GM23338 (cell line): ENCODE data around the gene MEIOC. TPM values are rescaled to one million over a fixed set of nuclear protein-coding genes. Genes with fewer than 3 reads are reported as not detected.

Experiments used
- ATAC-seq: fragments of 200-7000 bp; cut with Tn5 transposase; 3 replicates; pipeline ENCODE4 v1.9.1; 2020
- DNase-seq: peaks from one replicate; pipeline ENCODE4 v3.0.0-alpha.2; 2015; ENCODE audit warnings: low spot score
- H2AFZ ChIP-seq: fragments of 200-600 bp; sonication (generic); 2 replicates; pipeline ENCODE4 v1.8.0; 2016; ENCODE audit warnings: antibody characterized with exemption, mild to moderate bottlenecking, moderate library complexity
- H3F3A ChIP-seq: fragments of 200-600 bp; sonication (generic); replicated peaks from 2 replicates; pipeline ENCODE4 v1.8.0; 2017; ENCODE audit warnings: antibody characterized with exemption, mixed run types, low read depth
- H3K27ac ChIP-seq: fragments of 200-600 bp; sonication (generic); 2 replicates; pipeline ENCODE4 v1.6.1; 2016; ENCODE audit warnings: low read depth
- H3K27me3 ChIP-seq: fragments of 200-600 bp; sonication (generic); 2 replicates; pipeline ENCODE4 v1.8.0; 2016; ENCODE audit warnings: mild to moderate bottlenecking, mixed run types, moderate library complexity; ENCODE audit not compliant: insufficient read depth
- H3K36me3 ChIP-seq: fragments of 200-600 bp; sonication (generic); 2 replicates; pipeline ENCODE4 v1.8.0; 2016; ENCODE audit warnings: mild to moderate bottlenecking; ENCODE audit not compliant: insufficient read depth
- H3K4me1 ChIP-seq: fragments of 200-600 bp; sonication (generic); 2 replicates; pipeline ENCODE4 v1.8.0; 2016; ENCODE audit warnings: mild to moderate bottlenecking, moderate library complexity; ENCODE audit not compliant: insufficient read depth
- H3K4me2 ChIP-seq: fragments of 200-600 bp; sonication (generic); 2 replicates; pipeline ENCODE4 v1.7.1; 2017; ENCODE audit warnings: mixed run types
- H3K4me3 ChIP-seq: fragments of 200-600 bp; sonication (generic); 2 replicates; pipeline ENCODE4 v1.6.1; 2016; ENCODE audit warnings: mixed run types
- H3K79me2 ChIP-seq: fragments of 200-600 bp; sonication (generic); replicated peaks from 2 replicates; pipeline ENCODE4 v1.8.0; 2017; ENCODE audit warnings: mild to moderate bottlenecking; ENCODE audit not compliant: insufficient read depth
- H3K9me2 ChIP-seq: fragments of 200-600 bp; sonication (generic); 2 replicates; pipeline ENCODE4 v1.8.0; 2017; ENCODE audit not compliant: insufficient read depth
- H4K20me1 ChIP-seq: fragments of 200-600 bp; sonication (generic); replicated peaks from 2 replicates; pipeline ENCODE4 v1.8.0; 2017; ENCODE audit warnings: mild to moderate bottlenecking; ENCODE audit not compliant: insufficient read depth
- H3K27ac Mint-ChIP-seq: 2 replicates; pipeline ENCODE4 v1.8.0; 2020; ENCODE audit warnings: inconsistent platforms, mild to moderate bottlenecking, moderate library complexity, mixed read lengths
- H3K27me3 Mint-ChIP-seq: 3 replicates; pipeline ENCODE4 v1.8.0; 2022; ENCODE audit warnings: low read depth, mild to moderate bottlenecking, moderate library complexity, mixed read lengths, inconsistent platforms; ENCODE audit not compliant: insufficient read depth, poor library complexity
- H3K36me3 Mint-ChIP-seq: 3 replicates; pipeline ENCODE4 v1.8.0; 2021; ENCODE audit warnings: low read depth, mild to moderate bottlenecking, inconsistent platforms, moderate library complexity, mixed read lengths
- H3K4me1 Mint-ChIP-seq: 3 replicates; pipeline ENCODE4 v1.8.0; 2020; ENCODE audit warnings: mild to moderate bottlenecking, inconsistent platforms, mixed read lengths
- H3K4me3 Mint-ChIP-seq: 3 replicates; pipeline ENCODE4 v1.8.0; 2021; ENCODE audit warnings: moderate library complexity, mild to moderate bottlenecking, inconsistent platforms, mixed read lengths
- H3K9me3 Mint-ChIP-seq: 3 replicates; pipeline ENCODE4 v1.8.0; 2020; ENCODE audit warnings: moderate library complexity, mild to moderate bottlenecking, inconsistent platforms, mixed read lengths
- CREB1 ChIP-seq: fragments of 250-450 bp; sonication (Bioruptor Pico); IDR thresholded peaks from 2 replicates; pipeline ENCODE4 v1.5.0; 2020; ENCODE audit warnings: low read depth, mild to moderate bottlenecking, moderate library complexity
- CTCF ChIP-seq, 2 experiments: fragments of 200-600 bp in 1 of 2; sonication (generic) in 1 of 2; conservative IDR thresholded peaks; 2 replicates each; pipeline versions ENCODE4 v1.5.1 to v1.6.1; 2016 to 2017; ENCODE audit warnings: antibody characterized with exemption in 2 of 2, low read depth in 2 of 2, mild to moderate bottlenecking in 2 of 2, moderate library complexity in 1 of 2
- EZH2 ChIP-seq: fragments of 200-600 bp; sonication (generic); IDR thresholded peaks from one replicate; pipeline ENCODE4 v1.8.0; 2017; ENCODE audit warnings: antibody characterized with exemption, mild to moderate bottlenecking, low read depth; ENCODE audit not compliant: unreplicated experiment
- EZH2phosphoT487 ChIP-seq: fragments of 200-600 bp; sonication (generic); IDR thresholded peaks from one replicate; pipeline ENCODE4 v1.8.1; 2018; ENCODE audit warnings: antibody characterized with exemption; ENCODE audit not compliant: unreplicated experiment
- JUNB ChIP-seq: IDR thresholded peaks from one replicate; pipeline ENCODE4 v1.6.1; 2016; ENCODE audit warnings: antibody characterized with exemption; ENCODE audit not compliant: unreplicated experiment
- NANOG ChIP-seq: IDR thresholded peaks from 2 replicates; pipeline ENCODE4 v1.6.1; 2016; ENCODE audit warnings: antibody characterized with exemption, borderline replicate concordance
- POLR2AphosphoS5 ChIP-seq: IDR thresholded peaks from 2 replicates; pipeline ENCODE4 v1.6.1; 2016; ENCODE audit warnings: antibody characterized with exemption, low read depth
- REST ChIP-seq: IDR thresholded peaks from one replicate; pipeline ENCODE4 v1.6.1; 2018; ENCODE audit warnings: antibody characterized with exemption; ENCODE audit not compliant: unreplicated experiment
- STAT1 ChIP-seq: IDR thresholded peaks from one replicate; pipeline ENCODE4 v1.6.1; 2016; ENCODE audit warnings: antibody characterized with exemption; ENCODE audit not compliant: unreplicated experiment
- ZNF114 ChIP-seq: fragments of 250-450 bp; sonication (Bioruptor Pico); IDR thresholded peaks from 2 replicates; pipeline ENCODE4 v1.5.0; 2020; ENCODE audit warnings: mild to moderate bottlenecking, moderate library complexity
- ZNF331 ChIP-seq: fragments of 250-450 bp; sonication (Bioruptor Pico); IDR thresholded peaks from 2 replicates; pipeline ENCODE4 v1.5.0; 2020; ENCODE audit warnings: low read depth, mild to moderate bottlenecking, moderate library complexity
- polyA plus RNA-seq: library from polyadenylated mRNA; unstranded; fragments of >200 nt; fragmentation: Nextera tagmentation; extraction: Ambion mirVana; gene quantifications from 2 replicates; pipeline ENCODE4 v1.2.1, GENCODE V29; 2016
- total RNA-seq: library from RNA; depleted of rRNA; stranded (reverse); fragments of >200 nt; shearing (Covaris generic); gene quantifications from 2 replicates; pipeline ENCODE4 v1.2.3, GENCODE V29; 2014
- TF ChIP-seq, protein P1 (sequence below): IDR thresholded peaks from 2 replicates; pipeline ENCODE4 v1.6.1; 2016; ENCODE audit warnings: antibody characterized with exemption
- TF ChIP-seq, protein P2 (sequence below): fragments of 250-450 bp; sonication (Bioruptor Pico); IDR thresholded peaks from 2 replicates; pipeline ENCODE4 v1.5.0; 2020; ENCODE audit warnings: mild to moderate bottlenecking, moderate library complexity

Gene MEIOC
- total and polyA plus RNA-seq, 2 experiments from 2014 or later, result 2.1 to 23.8 TPM

GRCh38 chr17:44648963-44649362 is 7.3 kb upstream of the MEIOC start:
- Histone ChIP-seq H3K27ac (no peak overlapping the region), H3K4me3 (no peak overlapping the region), H3K9me2 (no peaks in the 10 kb centered on the region), H4K20me1 (no peaks in the 10 kb centered on the region), H3K4me1 (no peaks in the 10 kb centered on the region), H3K79me2 (no peaks in the 10 kb centered on the region), H3F3A (no peaks in the 10 kb centered on the region), H2AFZ (no peak overlapping the region), H3K36me3 (no peaks in the 10 kb centered on the region), H3K27me3 (peaks cover 13% of the 10 kb centered on the region), H3K4me2 (no peak overlapping the region)
- TF ChIP-seq CREB1 (no peak), EZH2 (no peak), STAT1 (no peak), NANOG (no peak), EZH2phosphoT487 (no peak), POLR2AphosphoS5 (no peak), CTCF (conservative IDR thresholded peaks at IDR 0.05; ENCODE audit: low read depth in 2 of 2) (no peak), ZNF331 (no peak), ZNF114 (CRISPR knock-in tag) (no peak), JUNB (no peak), REST (no peak)
- TF ChIP-seq, protein P1, sequence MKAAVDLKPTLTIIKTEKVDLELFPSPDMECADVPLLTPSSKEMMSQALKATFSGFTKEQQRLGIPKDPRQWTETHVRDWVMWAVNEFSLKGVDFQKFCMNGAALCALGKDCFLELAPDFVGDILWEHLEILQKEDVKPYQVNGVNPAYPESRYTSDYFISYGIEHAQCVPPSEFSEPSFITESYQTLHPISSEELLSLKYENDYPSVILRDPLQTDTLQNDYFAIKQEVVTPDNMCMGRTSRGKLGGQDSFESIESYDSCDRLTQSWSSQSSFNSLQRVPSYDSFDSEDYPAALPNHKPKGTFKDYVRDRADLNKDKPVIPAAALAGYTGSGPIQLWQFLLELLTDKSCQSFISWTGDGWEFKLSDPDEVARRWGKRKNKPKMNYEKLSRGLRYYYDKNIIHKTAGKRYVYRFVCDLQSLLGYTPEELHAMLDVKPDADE, result no peak
- TF ChIP-seq, protein P2, sequence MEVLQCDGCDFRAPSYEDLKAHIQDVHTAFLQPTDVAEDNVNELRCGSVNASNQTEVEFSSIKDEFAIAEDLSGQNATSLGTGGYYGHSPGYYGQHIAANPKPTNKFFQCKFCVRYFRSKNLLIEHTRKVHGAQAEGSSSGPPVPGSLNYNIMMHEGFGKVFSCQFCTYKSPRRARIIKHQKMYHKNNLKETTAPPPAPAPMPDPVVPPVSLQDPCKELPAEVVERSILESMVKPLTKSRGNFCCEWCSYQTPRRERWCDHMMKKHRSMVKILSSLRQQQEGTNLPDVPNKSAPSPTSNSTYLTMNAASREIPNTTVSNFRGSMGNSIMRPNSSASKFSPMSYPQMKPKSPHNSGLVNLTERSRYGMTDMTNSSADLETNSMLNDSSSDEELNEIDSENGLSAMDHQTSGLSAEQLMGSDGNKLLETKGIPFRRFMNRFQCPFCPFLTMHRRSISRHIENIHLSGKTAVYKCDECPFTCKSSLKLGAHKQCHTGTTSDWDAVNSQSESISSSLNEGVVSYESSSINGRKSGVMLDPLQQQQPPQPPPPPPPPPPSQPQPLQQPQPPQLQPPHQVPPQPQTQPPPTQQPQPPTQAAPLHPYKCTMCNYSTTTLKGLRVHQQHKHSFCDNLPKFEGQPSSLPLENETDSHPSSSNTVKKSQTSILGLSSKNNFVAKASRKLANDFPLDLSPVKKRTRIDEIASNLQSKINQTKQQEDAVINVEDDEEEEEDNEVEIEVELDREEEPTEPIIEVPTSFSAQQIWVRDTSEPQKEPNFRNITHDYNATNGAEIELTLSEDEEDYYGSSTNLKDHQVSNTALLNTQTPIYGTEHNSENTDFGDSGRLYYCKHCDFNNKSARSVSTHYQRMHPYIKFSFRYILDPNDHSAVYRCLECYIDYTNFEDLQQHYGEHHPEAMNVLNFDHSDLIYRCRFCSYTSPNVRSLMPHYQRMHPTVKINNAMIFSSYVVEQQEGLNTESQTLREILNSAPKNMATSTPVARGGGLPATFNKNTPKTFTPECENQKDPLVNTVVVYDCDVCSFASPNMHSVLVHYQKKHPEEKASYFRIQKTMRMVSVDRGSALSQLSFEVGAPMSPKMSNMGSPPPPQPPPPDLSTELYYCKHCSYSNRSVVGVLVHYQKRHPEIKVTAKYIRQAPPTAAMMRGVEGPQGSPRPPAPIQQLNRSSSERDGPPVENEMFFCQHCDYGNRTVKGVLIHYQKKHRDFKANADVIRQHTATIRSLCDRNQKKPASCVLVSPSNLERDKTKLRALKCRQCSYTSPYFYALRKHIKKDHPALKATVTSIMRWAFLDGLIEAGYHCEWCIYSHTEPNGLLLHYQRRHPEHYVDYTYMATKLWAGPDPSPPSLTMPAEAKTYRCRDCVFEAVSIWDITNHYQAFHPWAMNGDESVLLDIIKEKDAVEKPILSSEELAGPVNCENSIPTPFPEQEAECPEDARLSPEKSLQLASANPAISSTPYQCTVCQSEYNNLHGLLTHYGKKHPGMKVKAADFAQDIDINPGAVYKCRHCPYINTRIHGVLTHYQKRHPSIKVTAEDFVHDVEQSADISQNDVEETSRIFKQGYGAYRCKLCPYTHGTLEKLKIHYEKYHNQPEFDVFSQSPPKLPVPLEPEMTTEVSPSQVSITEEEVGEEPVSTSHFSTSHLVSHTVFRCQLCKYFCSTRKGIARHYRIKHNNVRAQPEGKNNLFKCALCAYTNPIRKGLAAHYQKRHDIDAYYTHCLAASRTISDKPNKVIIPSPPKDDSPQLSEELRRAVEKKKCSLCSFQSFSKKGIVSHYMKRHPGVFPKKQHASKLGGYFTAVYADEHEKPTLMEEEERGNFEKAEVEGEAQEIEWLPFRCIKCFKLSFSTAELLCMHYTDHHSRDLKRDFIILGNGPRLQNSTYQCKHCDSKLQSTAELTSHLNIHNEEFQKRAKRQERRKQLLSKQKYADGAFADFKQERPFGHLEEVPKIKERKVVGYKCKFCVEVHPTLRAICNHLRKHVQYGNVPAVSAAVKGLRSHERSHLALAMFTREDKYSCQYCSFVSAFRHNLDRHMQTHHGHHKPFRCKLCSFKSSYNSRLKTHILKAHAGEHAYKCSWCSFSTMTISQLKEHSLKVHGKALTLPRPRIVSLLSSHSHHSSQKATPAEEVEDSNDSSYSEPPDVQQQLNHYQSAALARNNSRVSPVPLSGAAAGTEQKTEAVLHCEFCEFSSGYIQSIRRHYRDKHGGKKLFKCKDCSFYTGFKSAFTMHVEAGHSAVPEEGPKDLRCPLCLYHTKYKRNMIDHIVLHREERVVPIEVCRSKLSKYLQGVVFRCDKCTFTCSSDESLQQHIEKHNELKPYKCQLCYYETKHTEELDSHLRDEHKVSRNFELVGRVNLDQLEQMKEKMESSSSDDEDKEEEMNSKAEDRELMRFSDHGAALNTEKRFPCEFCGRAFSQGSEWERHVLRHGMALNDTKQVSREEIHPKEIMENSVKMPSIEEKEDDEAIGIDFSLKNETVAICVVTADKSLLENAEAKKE (CRISPR knock-in tag), result no peak
- DNase-seq (no peak), ATAC-seq (no peak)
- Mint-ChIP-seq H3K4me3 (no peak overlapping the region), H3K9me3 (no peaks in the 10 kb centered on the region; the same call in 2 of the 3 replicates), H3K27ac (no peak overlapping the region), H3K4me1 (no peaks in the 10 kb centered on the region), H3K27me3 (peaks cover 9% of the 10 kb centered on the region), H3K36me3 (no peaks in the 10 kb centered on the region)
